Mucosa of gallbladder (tissue), 1 donor: ENCODE measurements around the gene GATA2. TPM values are rescaled to one million over a fixed set of nuclear protein-coding genes. Genes with fewer than 3 reads are reported as not detected.

ENCODE experiments used
- DNase-seq: peaks from one replicate; pipeline ENCODE4 v3.0.0-alpha.2; 2020; ENCODE audit warnings: low spot score
- total RNA-seq: library from RNA; stranded (reverse); gene quantifications from one replicate; pipeline ENCODE4 v1.2.1, GENCODE V29; 2021
- donor health status: DM: no; HTN: no; CAD: no.

GATA2 gene
- total RNA-seq, 1 donor from 2014 or later = 22.8 TPM

- no peak for DNase-seq
Observed at GRCh38 chr3:128455786-128456748, 36.9 kb downstream of the GATA2 start.

DNA sequence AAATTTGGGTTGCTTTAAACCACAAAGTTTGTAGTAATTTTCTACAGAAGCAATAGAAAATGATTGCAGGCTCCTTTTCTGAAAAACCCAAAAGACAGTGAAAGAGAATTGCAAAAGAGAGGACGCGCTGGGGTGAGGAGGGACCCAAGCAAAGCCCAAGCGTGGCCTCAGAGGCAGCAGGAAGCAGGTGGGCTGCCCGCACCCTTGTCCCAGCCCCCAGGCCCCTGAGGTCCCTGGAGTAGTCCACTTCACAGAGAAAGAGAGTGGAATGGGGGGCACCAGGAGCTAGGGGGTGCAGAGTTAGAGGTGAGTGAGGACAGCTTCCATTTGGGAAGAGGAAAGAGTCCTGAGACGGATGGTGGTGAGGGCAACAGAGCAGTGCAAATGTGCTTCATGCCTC is 37.9 kb downstream of the GATA2 start:
- DNase-seq = no peak

- no peak for DNase-seq
Observed at GRCh38 chr3:128454310-128454618, 38.7 kb downstream of the GATA2 start.

DNA sequence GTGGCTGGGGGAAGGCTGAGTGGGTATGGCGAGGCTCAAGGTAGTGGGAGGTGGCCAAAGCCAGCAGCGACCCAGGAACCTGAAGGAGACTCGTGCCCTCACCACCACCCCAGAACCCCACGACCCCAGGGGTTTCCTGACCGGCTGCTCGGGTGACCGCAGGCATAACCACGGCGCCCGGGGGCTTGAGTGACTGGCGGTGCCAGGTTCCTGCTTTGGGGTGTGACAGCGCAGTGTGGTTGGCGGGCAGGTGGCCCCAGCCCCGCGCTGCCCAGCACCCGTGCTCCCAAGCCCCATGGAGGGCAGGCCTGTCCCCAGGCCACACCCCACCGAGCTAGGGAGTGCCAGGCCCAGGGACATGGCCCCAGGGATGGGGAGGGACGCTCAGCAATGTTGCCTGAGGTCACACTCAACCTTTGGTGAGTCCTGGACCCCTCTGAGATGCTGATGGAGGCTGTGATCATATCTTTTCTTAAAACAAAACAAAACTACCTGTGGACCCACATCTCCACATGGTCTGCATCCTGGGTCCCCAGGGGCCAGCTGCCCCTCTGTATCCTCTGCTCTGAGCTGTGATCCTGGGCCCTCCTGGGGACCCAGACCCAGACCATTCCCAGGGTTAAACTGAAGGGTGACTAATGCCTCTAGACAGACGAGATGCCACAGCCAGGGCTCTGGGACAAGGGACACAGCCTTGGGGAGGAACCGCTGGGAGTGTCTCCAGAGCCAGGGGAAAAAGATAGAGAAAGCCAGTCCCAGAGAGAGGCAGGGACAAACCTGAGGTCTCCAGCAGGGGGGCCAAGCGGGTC is 39.3 kb downstream of the GATA2 start:
- no peak for DNase-seq

DNA sequence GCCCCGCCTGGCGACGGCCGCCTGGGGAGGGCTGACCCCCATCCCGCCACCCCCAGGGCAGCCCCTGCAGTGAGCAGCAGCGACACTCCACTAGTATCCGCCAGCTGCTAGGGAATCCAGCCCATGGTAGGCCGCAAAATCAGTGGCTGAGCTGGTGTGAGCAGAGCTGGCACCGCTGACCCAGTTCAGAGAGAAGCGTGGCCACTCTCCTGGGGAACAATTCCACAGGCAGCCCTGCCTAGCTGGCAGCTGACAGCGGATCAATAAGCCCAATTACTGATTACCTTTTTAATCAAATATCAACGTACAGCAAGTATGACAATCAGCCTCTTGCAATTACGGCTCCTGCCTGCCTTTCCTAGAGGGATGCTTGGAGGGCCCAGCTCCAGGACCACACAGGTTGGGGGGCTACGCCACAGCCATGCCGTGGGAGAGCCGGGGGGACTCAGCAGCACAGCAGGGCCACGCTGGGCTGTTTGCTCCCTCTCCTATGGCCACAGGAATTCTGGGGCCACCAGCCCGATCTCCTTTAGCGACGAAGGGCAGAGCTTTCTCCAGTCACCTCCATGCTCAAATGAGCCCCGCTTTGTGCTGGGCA is 40.2 kb downstream of the GATA2 start:
- peak; percentile 43 for DNase-seq

DNA sequence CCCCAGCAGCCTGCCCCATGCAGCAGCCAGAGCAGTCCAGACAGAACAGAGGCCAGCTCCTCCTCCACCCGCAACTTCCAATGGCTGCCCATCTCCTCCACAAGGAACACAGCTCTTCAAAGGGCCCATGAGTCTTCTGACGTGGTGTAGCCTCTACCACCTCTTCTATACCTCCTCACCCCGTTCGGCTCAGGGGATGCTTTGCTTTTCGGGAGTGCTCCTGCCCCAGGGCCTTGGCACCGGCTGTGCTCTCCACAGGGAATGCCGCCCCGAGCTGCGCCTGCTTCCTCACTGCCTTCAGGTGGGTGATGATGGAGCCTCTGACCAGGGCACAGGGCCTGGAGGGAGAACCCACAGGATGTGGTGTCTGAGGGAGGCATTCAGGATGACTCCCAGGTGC is 40.9 kb downstream of the GATA2 start:
- no peak for DNase-seq

DNA sequence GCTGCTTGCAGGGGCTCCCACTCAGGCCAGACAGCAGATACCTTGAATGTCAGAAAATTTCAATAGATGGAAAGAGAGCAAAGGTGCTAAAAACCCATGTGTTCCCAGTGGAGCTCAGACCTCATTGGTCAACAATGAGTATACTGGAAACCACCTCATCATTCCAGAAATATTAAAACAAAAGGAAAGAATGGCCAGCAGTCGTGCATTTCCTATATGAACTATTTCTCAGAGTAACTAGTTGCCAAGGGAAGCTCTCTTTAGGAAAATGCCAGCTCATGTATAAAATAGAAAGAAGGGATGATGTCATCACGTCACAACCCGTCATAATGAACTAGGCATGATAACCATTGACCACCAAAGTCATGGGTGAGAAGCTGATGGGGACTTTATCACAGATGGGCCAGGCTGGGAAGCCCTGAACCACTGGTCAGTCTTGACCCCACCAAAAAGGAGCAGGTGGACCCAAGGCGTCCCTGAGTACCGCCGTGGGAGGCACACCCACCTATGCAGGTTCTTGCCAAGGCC is 43.8 kb downstream of the GATA2 start:
- DNase-seq = no peak

DNA sequence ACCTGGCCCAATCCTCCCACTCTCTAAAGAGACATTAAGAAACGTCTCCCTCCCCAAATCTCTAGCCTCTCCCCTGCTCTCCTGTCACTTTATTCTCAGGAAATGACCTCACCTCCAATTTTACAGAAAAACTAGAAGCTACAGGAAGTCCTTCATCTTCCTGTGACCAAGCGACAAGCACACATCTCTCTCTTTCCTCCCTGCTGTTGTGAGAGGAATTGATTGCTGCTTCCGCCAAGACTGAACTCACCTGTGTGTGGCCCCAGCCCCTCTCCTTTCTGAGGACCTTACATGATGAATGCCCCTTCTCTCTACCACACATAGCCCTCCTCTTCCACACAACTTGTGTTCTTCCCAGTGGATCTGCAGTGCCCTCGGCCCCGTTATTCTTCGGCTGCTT is 44.5 kb downstream of the GATA2 start:
- no peak for DNase-seq

DNA sequence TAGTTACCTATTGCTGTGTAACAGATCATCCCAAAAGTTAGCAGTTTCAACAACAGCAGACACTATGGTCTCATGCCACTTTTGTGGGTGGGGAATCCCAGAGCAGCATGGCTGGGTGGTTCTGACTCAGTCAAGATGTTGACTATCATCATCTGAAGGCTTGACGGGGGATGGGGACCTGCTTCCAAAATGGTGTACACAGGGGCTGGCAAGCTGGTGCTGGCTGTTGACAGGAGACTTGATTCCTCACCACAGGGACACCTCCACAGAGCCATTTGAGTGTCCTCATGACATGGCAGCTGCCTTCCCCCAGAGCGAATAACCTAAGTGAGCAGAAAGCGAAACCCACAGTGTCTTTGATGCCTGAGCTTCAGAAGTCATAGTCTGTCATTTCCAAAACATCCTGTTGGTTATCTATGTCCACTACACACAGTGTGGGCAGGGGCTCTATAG is 45.4 kb downstream of the GATA2 start:
- DNase-seq = no peak

DNA sequence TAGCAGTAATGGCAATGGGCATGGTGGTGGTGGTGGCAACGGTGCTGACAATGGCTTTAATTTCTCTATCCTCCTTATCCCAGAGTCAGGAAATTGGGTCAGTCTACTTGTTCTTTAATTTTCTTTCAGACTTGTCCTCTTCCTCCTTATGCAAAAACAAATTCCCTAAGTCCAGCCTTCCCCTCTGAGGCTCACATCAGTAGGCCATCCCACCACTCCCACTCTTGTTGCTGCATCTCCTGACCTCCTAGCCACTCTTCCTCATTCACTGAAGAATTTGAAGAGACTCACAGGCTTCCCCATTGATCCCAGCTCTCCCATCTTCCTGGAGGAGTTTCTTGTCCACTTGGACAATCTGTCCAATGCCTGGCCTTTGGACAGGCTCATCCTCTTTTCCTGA is 46.2 kb downstream of the GATA2 start:
- no peak for DNase-seq

GRCh38 chr3:128445357-128445756 is 47.6 kb downstream of the GATA2 start:
- DNase-seq = no peak

GRCh38 chr3:128443771-128444170 is 49.2 kb downstream of the GATA2 start:
- DNase-seq = no peak

- DNase-seq = no peak
Observed at GRCh38 chr3:128442949-128443348, 50.1 kb downstream of the GATA2 start.

DNA sequence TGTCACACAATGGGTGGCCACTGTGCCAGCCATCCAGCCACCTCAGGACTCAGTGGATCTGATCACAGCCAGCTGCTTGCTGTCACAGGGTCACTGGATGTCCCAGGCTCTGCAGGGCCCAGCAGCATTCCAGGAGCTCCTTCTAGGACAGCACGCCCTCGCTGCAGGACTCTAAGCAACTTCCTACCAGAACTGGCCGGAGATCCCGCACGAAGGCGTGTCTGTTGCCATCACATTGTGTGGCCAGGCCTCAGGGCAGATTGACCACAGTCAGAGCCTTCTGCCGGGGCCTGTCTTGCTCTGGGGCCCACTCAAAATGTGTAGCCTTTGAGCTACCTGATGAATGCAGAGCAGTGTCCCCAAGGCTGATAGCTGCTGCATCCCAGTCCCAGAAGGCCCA is 50.9 kb downstream of the GATA2 start:
- no peak for DNase-seq

DNA sequence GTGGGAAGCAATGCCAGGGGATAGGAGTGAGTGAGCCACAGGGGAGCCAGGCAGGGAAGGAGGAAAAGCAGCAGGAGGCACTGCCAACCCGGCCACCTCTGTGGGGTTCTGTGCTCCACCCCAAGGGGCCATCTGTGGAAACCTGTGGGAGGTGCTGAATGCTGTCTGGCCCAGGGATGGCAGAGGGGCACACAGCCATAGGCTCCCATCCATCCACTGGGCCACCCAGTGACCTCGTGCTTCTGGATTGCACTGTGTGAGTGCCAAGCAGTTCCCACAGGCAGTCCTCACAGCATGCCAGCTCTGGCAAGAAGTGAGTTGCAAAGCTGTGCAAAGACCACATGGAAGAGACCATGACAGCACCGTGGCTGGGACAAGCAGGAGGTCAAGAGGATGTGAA is 53.8 kb downstream of the GATA2 start:
- no peak for DNase-seq

DNA sequence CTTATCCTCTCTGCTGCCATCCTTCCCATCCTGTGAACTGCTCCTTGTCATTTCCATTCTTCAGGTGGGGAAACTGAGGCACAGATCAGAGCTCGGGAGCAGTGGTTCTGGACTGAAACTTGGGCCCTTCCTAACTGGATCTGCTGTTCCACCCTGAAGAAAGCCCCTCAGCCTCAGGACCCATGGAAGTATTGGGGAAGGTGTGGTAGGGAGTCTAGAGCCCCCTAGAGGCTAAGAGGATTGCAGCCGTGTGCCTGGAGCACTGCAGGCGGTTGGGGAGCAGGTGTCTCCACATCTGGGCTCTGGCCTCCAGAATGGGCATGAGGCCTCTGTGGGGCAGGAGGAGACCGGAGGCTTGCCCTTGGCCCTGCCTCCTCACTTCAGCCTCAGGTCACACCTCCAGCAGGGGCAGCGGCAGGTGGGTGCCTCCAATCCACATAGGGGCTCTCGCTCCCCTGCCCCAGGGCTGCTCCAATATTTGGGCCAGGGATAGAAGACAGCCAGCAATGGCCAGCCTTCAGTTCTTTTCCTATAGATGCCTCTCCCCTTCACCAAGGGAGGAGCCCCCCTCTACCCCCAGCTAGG is 54.4 kb downstream of the GATA2 start:
- no peak for DNase-seq

GRCh38 chr3:128436214-128436613 is 56.8 kb downstream of the GATA2 start:
- no peak for DNase-seq

- DNase-seq = no peak
Observed at GRCh38 chr3:128435561-128435960, 57.4 kb downstream of the GATA2 start.

GRCh38 chr3:128435058-128435457 is 57.9 kb downstream of the GATA2 start:
- DNase-seq = no peak

- no peak for DNase-seq
Observed at GRCh38 chr3:128434524-128434923, 58.5 kb downstream of the GATA2 start.

DNA sequence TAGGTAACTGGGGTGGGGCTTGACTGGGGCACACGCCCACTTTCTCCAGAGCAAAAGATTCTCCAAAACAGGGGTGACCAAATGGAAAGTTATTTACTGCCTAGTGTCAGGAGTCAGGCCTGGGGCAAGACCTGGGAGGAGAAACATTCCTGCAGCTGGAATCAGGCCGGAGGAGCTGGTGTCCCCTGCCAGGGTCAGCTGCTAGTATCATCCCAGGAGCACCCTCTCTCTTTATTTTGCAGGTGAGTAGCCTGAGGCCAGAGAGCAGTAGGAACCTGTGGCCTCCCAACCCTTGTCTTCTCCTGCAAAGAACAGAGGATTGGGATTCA is 59.2 kb downstream of the GATA2 start:
- no peak for DNase-seq
